ENCODE data around the gene SLC22A5. TPM values are rescaled to one million over a fixed set of nuclear protein-coding genes. Genes with fewer than 3 reads are reported as not detected.

SLC22A5 gene
- total and polyA plus RNA-seq, 2 donors (not counting 1 experiment from before 2014, with no cell fraction given): 5.7 to 12.9 TPM

DNA sequence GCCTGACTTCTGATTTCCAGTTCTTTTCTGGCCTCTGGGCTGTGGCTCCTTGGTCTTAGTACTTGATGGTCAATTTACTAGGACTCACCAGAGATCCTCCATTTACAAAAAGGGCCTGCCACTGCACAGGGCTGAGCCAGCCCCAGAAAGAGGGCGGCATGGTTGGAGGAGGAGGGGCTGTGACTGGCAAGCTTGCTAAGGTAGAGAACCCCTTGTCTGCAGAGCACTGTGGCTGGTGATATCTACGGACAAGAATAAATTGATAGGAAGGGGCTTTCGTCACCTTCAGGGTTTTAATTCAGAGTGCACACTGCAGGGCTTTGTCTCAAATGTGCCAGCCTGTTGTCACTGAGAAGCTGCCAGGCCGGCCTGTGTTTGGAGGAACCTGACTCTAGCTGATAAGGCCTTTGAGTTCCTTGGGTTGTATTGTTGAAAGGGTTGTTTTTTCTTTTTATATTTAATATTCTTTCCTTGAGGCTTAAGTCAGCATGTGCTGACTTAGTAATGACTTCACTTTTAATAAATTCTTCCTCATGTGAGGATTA lies 15.1 kb downstream of the SLC22A5 start:
- Histone ChIP-seq H3K27ac (ENCODE audit: low read length in 2 of 2) (no peak overlapping the region), H3K4me2 (replicated peaks; ENCODE audit: low read depth, low read length, poor library complexity, severe bottlenecking) (no peak overlapping the region), H4K20me1 (ENCODE audit: control insufficient read depth, insufficient read depth, low read length, poor library complexity, severe bottlenecking) (no peaks in the 10 kb centered on the region), H3K27me3 (replicated peaks in 1 of 4; ENCODE audit: control extremely low read depth in 1 of 4, control insufficient read depth in 3 of 4, insufficient read depth in 4 of 4, low read length in 3 of 4) (no peaks in the 10 kb centered on the region), H2AFZ (ENCODE audit: insufficient read depth, low read depth, low read length, poor library complexity, severe bottlenecking) (no peak overlapping the region), H3K4me1 (ENCODE audit: control insufficient read depth in 2 of 2, insufficient read depth in 2 of 2, low read length in 2 of 2) (peaks cover 15 to 18% of the 10 kb centered on the region in 2 donors), H3K9ac (ENCODE audit: low read length) (no peak overlapping the region), H3K4me3 (ENCODE audit: control extremely low read depth in 1 of 5, extremely low read depth in 1 of 5, insufficient read depth in 1 of 5, low read depth in 2 of 5, low read length in 4 of 5) (no peak overlapping the region), H3K36me3 (replicated peaks in 1 of 2; ENCODE audit: control extremely low read depth in 1 of 2, control insufficient read depth in 1 of 2, extremely low read depth in 1 of 2, insufficient read depth in 2 of 2, low read length in 1 of 2) (no peaks in the 10 kb centered on the region), H3K9me3 (ENCODE audit: control extremely low read depth in 1 of 3, control insufficient read depth in 2 of 3, insufficient read depth in 1 of 3, low read length in 2 of 3) (no peaks in the 10 kb centered on the region), H3K79me2 (ENCODE audit: control insufficient read depth, insufficient read depth, low read length) (no peaks in the 10 kb centered on the region)
- Mint-ChIP-seq H3K4me3 (no peak overlapping the region), H3K27me3 (no peaks in the 10 kb centered on the region), H3K9me3 (ENCODE audit: insufficient read depth) (no peaks in the 10 kb centered on the region), H3K27ac (no peak overlapping the region), H3K4me1 (peaks cover 19% of the 10 kb centered on the region)
- ChIA-PET CTCF (interaction anchor here (0.7 to 19.9 kb wide), 10 partner anchors 10 to 498 kb away, joined by 3 to 528 read pairs (median 4); no protein-coding TSS in a partner anchor), POLR2A (no interaction called here)
- intact Hi-C loops (cut with micrococcal nuclease): loop anchor here (1.0 to 5.0 kb wide), 6 partner anchors 330 to 1483 kb away; partner anchors contain the start of genes GDF9, KIF3A and UQCRQ
- no peak for DNase-seq
- WGBS (ENCODE audit: insufficient coverage): 70% methylated on average over 3 of the region's 4 CpGs
- TF ChIP-seq EZH2 (IDR thresholded peaks at IDR 0.05; ENCODE audit: borderline replicate concordance, insufficient read depth, low read depth, low read length, poor library complexity, severe bottlenecking) (no peak), CTCF (IDR thresholded peaks at IDR 0.05) (no peak)
- ATAC-seq (ENCODE audit: low read depth): no peak
